Heart left ventricle (tissue), 16 donors: ENCODE measurements around the gene RUNX1. TPM values are rescaled to one million over a fixed set of nuclear protein-coding genes. Genes with fewer than 3 reads are reported as not detected.

Experiments used
- ATAC-seq, 4 donors: fragments of 200-7000 bp; cut with Tn5 transposase; one replicate each; pipeline ENCODE4 v1.9.1; 2020 to 2022; ENCODE audit warnings: moderate library complexity in 4 of 4, mild to moderate bottlenecking in 3 of 4, moderate number of reproducible peaks in 1 of 4
- DNase-seq, 5 donors: peaks; one replicate each; pipeline ENCODE4 v3.0.0-alpha.2; 2020
- H3K27ac ChIP-seq, 12 donors: fragments of 200-600 bp; sonication (generic) in 4 of 12; one replicate each; pipeline versions ENCODE4 v1.5.0 to v1.8.0; 2016 to 2022; ENCODE audit warnings: mild to moderate bottlenecking in 2 of 12
- H3K27me3 ChIP-seq, 9 donors: fragments of 200-600 bp; sonication (generic) in 2 of 9; one replicate each; pipeline versions ENCODE4 v1.5.1 to v1.8.0; 2016 to 2022; ENCODE audit warnings: mild to moderate bottlenecking in 3 of 9
- H3K36me3 ChIP-seq, 9 donors: fragments of 200-600 bp; sonication (generic) in 2 of 9; one replicate each; pipeline versions ENCODE4 v1.5.0 to v1.8.0; 2018 to 2022; ENCODE audit warnings: mild to moderate bottlenecking in 2 of 9
- H3K4me1 ChIP-seq, 12 donors: fragments of 200-600 bp; sonication (generic) in 4 of 12; one replicate each; pipeline versions ENCODE4 v1.5.0 to v1.8.0; 2016 to 2022; ENCODE audit warnings: mild to moderate bottlenecking in 3 of 12
- H3K4me3 ChIP-seq, 12 donors: fragments of 200-600 bp; sonication (generic) in 4 of 12; one replicate each; pipeline versions ENCODE4 v1.5.0 to v1.8.0; 2017 to 2022; ENCODE audit warnings: mild to moderate bottlenecking in 9 of 12, moderate library complexity in 4 of 12
- H3K9me3 ChIP-seq, 12 donors: fragments of 200-600 bp; sonication (generic) in 4 of 12; one replicate each; pipeline versions ENCODE4 v1.5.0 to v1.8.0; 2016 to 2022; ENCODE audit warnings: mild to moderate bottlenecking in 1 of 12
- POLR2A ChIP-seq, 2 donors: fragments of 450-650 bp; IDR thresholded peaks; one replicate each; pipeline ENCODE4 v1.6.1; 2017; ENCODE audit warnings: antibody characterized with exemption in 2 of 2, mild to moderate bottlenecking in 2 of 2, moderate library complexity in 2 of 2
- WGBS, 4 donors: extraction: QIAGEN DNeasy Blood & Tissue Kit in 2 of 4; methylation state at CpG; one replicate each; pipeline versions ENCODE4 v1.1.5 to v1.1.7; 2013 to 2018; 5-methylcytosine and 5-hydroxymethylcytosine counted together
- intact Hi-C, 10 donors: fragments of 100-400 bp; cut with DNase I; formaldehyde crosslinking; loops; one replicate each; pipeline versions ENCODE4 v1.11.1 to v1.14.2; 2022
- polyA plus RNA-seq, 2 donors: library from polyadenylated mRNA; stranded (reverse); fragments of 200-250 nt; gene quantifications; one replicate each; pipeline ENCODE4 v1.2.3, GENCODE V29; 2013
- total RNA-seq, 9 donors: library from RNA; depleted of rRNA in 2 of 9; stranded (reverse); fragments of >200 nt in 2 of 9; fragmentation: NEBNext Ultra II Directional in 3 of 9; extraction: Animal tissue kit (Norgen Biotek cat#: 25700) in 3 of 9; gene quantifications; one replicate each; pipeline versions ENCODE4 v1.1.0 to v1.2.4, GENCODE V29; 2016 to 2023
- TF ChIP-seq, protein P1 (sequence below), 12 donors: fragments of 200-600 bp; sonication (generic) in 4 of 12; IDR thresholded peaks; one replicate each; pipeline versions ENCODE4 v1.5.0 to v1.8.0; 2018 to 2022; ENCODE audit warnings: antibody characterized with exemption in 12 of 12, mild to moderate bottlenecking in 5 of 12
- donor health status: ischemic (EF 13 %, LVEDD 7.1; RV severe dilation, severe dysfunction).
- donor health status: healthy with polysubstance abuse.
- donor health status: DM: no; HTN: yes; CAD: no.
- donor health status: DM: no; HTN: no; CAD: no.
- donor health status: ischemic (EF 25% LVEDD 6.9; RV normal size, moderate dysfunction).
- donor health status: ischemic (EF 25% LVEDD 5.7; RV mildly dilated, moderate dysfunction).
- donor health status: healthy.
- donor health status: DM: yes; HTN: yes; CAD: no.
- donor health status: ischemic (EF 35%, LVEDD 5.7; RV mildly dilated, moderate dysfunction).
- donor health status: nonischemic (EF 11% LVEDD 7.7; RV severe dilation, severe dysfunction).
- donor health status: DM: yes; HTN: yes; CAD: no.
- donor health status: PGD.
- donor health status: ischemic (EF 29% LVEDD 5.4; RV normal size, mild dysfunction).
- donor health status: nonischemic (EF 23%, LVEDD 6.1; RV moderate dilation, normal function).

The RUNX1 gene
- total and polyA plus RNA-seq, 11 donors, result 0.61 to 54.5 (median 4.1) TPM

DNA sequence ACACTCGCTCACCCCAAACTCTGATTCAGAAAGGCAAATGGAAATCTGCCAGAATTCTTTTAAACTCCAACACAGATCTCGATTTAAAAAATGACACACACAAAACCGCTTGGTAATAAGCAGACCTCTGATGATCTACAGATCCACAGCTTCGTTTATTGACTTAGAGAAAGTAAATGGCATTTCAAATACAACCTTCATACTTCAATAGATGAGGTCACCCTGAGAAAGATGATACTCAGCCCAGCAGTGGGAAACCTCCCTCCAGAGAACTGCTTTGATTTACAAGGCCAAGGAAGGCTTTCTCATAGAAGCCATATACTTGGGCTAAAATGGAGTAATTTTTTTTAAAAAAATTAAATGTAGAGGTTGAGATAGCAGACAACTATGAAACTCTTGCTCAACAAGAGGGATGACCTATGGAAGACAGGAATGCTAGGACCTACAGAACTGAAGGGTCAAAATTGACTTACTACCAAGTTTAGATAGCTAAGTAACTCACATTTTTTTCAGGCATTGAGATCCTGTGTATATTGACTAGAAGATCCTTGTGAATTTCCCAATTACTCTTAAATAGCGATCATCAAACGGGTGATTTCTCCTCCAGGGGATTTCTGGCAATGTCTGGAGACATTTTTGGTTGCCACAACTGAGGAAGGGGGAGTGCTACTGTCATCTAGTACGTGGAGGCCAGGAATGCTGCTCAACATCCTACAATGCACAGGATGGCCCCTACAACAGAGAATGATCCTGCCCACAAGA lies 236.4 kb downstream of the RUNX1 start:
- intact Hi-C loops, result no loop called here
- H3K4me1 ChIP-seq, result peaks cover 0 to 61% (median 0%) of the 10 kb centered on the region in 12 donors
- H3K9me3 ChIP-seq, result peaks cover 0 to 2% (median 0%) of the 10 kb centered on the region in 12 donors
- ATAC-seq, result no peak
- no peak overlapping the region for H3K4me3 ChIP-seq
- no peak for TF ChIP-seq POLR2A (IDR thresholded peaks at IDR 0.05)
- TF ChIP-seq, protein P1, sequence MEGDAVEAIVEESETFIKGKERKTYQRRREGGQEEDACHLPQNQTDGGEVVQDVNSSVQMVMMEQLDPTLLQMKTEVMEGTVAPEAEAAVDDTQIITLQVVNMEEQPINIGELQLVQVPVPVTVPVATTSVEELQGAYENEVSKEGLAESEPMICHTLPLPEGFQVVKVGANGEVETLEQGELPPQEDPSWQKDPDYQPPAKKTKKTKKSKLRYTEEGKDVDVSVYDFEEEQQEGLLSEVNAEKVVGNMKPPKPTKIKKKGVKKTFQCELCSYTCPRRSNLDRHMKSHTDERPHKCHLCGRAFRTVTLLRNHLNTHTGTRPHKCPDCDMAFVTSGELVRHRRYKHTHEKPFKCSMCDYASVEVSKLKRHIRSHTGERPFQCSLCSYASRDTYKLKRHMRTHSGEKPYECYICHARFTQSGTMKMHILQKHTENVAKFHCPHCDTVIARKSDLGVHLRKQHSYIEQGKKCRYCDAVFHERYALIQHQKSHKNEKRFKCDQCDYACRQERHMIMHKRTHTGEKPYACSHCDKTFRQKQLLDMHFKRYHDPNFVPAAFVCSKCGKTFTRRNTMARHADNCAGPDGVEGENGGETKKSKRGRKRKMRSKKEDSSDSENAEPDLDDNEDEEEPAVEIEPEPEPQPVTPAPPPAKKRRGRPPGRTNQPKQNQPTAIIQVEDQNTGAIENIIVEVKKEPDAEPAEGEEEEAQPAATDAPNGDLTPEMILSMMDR (IDR thresholded peaks at IDR 0.05), result no peak
- peaks cover 0 to 83% (median 0%) of the 10 kb centered on the region in 9 donors for H3K36me3 ChIP-seq
- 75 to 81% (median 77%) methylated on average over 7 of the region's 7 CpGs for WGBS, 4 donors
- no peak overlapping the region for H3K27ac ChIP-seq
- no peaks in the 10 kb centered on the region for H3K27me3 ChIP-seq
- DNase-seq, result no peak

DNA sequence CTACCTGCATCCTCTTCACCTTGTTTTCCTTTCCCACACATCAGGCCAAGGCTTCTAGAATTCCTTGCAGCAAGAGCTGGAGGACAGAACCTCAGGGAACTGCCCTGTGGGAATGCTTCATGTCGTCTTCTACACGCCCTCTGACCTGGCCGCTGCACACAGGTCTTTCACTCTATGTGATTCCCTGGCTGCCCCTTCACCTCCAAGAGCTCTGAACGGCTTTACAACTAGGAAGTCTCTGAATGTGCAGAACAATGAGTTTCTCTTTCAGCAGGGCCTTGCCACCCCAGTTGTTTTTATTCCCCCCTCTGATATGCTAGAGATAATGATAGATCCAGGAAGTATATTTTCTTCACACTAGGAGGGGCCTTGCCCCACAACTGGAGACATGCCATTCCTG lies 237.7 kb downstream of the RUNX1 start:
- ATAC-seq, result no peak
- Histone ChIP-seq H3K9me3 (peaks cover 0 to 15% (median 2%) of the 10 kb centered on the region in 12 donors), H3K27ac (no peak overlapping the region), H3K4me3 (no peak overlapping the region), H3K27me3 (no peaks in the 10 kb centered on the region), H3K4me1 (peaks cover 0 to 71% (median 0%) of the 10 kb centered on the region in 12 donors), H3K36me3 (peaks cover 0 to 78% (median 0%) of the 10 kb centered on the region in 9 donors)
- no peak for DNase-seq
- WGBS, 4 donors, result 59 to 68% (median 66%) methylated on average over 4 of the region's 4 CpGs
- intact Hi-C loops, result no loop called here
- TF ChIP-seq, protein P1 (IDR thresholded peaks at IDR 0.05), result no peak
- TF ChIP-seq POLR2A (IDR thresholded peaks at IDR 0.05), result no peak

DNA sequence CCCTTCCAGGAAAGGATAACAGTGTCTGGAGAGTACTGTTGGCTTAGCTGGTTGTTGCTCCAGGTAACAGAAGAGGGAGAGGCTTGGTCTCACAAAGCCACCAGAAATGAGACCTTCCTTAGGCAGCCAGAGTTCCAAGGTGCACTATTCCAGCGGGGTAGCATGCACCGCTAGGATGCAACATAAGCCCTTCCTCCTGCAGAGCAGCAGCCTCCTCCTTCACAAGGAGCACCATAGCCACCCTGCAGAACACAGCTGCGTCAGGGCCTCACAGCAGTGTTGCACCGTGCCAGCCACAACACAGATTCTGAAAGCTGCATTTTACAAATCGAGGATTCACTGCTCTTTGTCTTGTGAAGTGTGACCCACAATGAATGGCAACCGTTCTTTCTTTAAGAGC lies 238.3 kb downstream of the RUNX1 start:
- peaks cover 0 to 77% (median 0%) of the 10 kb centered on the region in 12 donors for H3K4me1 ChIP-seq
- no peak for ATAC-seq
- 80 to 88% (median 85%) methylated on average over 6 of the region's 6 CpGs for WGBS, 4 donors

DNA sequence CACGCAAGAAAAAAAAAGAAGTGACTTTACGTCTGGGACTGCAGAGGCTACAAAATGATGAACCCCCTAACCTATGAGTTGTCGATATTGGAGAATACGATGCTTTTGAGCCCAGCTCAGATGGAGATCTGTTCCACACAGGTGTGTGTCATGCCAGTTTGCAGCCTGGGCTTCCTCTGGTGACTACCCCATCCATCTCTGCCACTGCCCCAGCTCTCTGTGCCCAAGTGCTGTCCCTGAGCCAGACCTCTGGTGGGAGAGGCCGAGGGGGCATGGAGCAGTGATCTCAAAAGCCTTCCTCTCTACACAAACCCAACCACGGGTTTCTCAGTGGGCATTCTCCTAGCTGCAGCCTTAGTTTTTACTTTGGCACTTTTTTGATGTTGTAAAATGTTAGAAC lies 239.3 kb downstream of the RUNX1 start:
- Histone ChIP-seq H3K36me3 (peaks cover 0 to 63% (median 0%) of the 10 kb centered on the region in 9 donors), H3K4me3 (no peak overlapping the region), H3K27me3 (no peaks in the 10 kb centered on the region), H3K4me1 (peaks cover 0 to 84% (median 0%) of the 10 kb centered on the region in 12 donors), H3K27ac (no peak overlapping the region), H3K9me3 (peaks cover 0 to 26% (median 3%) of the 10 kb centered on the region in 12 donors)
- no peak for DNase-seq
- 84 to 89% (median 87%) methylated on average over 6 of the region's 6 CpGs for WGBS, 4 donors
- intact Hi-C loops, result no loop called here
- TF ChIP-seq, protein P1 (IDR thresholded peaks at IDR 0.05), result no peak
- TF ChIP-seq POLR2A (IDR thresholded peaks at IDR 0.05), result no peak
- ATAC-seq, result no peak

More for the DNA sequence above, 238.3 kb downstream of the RUNX1 start:
- intact Hi-C loops, result no loop called here
- no peak overlapping the region for H3K27ac ChIP-seq
- no peak for DNase-seq
- TF ChIP-seq, protein P1 (IDR thresholded peaks at IDR 0.05), result no peak
- TF ChIP-seq POLR2A (IDR thresholded peaks at IDR 0.05), result no peak
- peaks cover 0 to 21% (median 3%) of the 10 kb centered on the region in 12 donors for H3K9me3 ChIP-seq
- no peak overlapping the region for H3K4me3 ChIP-seq
- peaks cover 0 to 72% (median 0%) of the 10 kb centered on the region in 9 donors for H3K36me3 ChIP-seq
- no peaks in the 10 kb centered on the region for H3K27me3 ChIP-seq
